GM13977 (cell line): ENCODE data around the gene CMBL.

Experiments
- DNase-seq: peaks from one replicate; pipeline ENCODE4 v3.0.0; 2012; ENCODE audit warnings: low spot score
- in situ Hi-C: fragments of 300-500 bp; cut with MboI; formaldehyde crosslinking; loops from one replicate; pipeline ENCODE4 v1.12.0; 2022; ENCODE audit warnings: low sequenced_read_pairs, low pct_unique_long_range_greater_than_20kb, mixed read lengths, inconsistent platforms; ENCODE audit not compliant: unreplicated experiment
- TF ChIP-seq, protein P1 (sequence below): IDR thresholded peaks from 2 replicates; pipeline ENCODE4 v1.5.1; 2012; ENCODE audit warnings: mild to moderate bottlenecking, control low read depth; ENCODE audit not compliant: insufficient read depth; ENCODE audit errors: extremely low read depth, missing control alignments

CMBL gene

DNA sequence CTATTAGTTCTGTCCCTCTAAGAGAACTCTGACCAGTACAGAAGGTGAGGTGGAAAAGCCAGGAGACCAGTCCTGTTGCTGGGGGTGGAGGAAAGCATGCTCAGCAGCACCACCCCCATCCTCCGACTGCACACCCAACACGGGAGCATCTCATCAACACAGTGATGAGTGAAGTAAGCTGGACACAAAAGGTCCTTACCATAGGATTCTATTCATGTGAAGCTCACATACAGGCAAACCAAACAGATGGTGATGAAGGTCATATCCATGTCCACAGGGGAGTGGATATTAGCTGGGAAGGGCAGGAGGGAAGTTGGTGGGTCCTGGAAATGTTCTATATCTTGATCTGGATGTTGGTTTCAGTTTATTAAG is 31.0 kb upstream of the CMBL start:
- in situ Hi-C loops = no loop called here
- DNase-seq = no peak
- TF ChIP-seq, protein P1, sequence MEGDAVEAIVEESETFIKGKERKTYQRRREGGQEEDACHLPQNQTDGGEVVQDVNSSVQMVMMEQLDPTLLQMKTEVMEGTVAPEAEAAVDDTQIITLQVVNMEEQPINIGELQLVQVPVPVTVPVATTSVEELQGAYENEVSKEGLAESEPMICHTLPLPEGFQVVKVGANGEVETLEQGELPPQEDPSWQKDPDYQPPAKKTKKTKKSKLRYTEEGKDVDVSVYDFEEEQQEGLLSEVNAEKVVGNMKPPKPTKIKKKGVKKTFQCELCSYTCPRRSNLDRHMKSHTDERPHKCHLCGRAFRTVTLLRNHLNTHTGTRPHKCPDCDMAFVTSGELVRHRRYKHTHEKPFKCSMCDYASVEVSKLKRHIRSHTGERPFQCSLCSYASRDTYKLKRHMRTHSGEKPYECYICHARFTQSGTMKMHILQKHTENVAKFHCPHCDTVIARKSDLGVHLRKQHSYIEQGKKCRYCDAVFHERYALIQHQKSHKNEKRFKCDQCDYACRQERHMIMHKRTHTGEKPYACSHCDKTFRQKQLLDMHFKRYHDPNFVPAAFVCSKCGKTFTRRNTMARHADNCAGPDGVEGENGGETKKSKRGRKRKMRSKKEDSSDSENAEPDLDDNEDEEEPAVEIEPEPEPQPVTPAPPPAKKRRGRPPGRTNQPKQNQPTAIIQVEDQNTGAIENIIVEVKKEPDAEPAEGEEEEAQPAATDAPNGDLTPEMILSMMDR = no peak

DNA sequence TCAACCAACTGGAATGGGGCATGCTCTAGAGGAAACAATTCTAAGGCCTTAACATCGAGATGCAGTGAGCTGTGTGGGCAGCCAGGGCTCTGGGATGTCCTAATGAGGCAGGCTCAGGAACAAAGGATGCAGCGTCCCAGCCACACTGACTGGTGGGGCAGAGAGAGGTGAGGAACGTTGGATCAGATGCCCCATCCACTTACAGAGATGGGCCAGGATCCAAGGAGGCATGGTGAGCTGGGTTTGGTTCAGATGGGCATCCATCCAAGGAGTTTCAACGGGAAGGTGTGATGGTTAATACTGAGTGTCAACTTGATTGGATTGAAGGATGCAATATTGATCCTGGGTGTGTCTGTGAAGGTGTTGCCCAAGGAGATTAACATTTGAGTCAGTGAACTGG is 30.3 kb upstream of the CMBL start:
- no peak for DNase-seq
- in situ Hi-C loops = no loop called here

DNA sequence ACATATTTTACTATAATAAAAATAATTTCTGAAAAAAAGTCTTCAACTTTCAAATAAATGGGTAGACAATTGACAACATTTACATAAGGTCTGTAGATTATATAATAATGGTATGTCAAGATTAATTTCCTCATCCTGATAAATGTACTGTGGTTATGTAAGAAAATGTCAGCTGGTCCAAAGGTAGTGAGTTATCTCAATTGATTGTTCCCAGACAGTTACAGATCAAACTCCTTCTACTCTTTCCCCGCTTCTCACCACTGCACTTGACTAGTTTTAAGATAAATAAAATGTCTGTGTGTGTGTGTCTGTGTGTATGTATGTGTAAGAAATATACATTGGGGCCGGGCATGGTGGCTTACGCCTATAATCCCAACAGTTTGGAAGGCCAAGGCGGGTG is 29.4 kb upstream of the CMBL start:
- in situ Hi-C loops = no loop called here
- no peak for DNase-seq
- TF ChIP-seq, protein P1 = no peak

More for the DNA sequence above, 30.3 kb upstream of the CMBL start:
- TF ChIP-seq, protein P1 = no peak

DNA sequence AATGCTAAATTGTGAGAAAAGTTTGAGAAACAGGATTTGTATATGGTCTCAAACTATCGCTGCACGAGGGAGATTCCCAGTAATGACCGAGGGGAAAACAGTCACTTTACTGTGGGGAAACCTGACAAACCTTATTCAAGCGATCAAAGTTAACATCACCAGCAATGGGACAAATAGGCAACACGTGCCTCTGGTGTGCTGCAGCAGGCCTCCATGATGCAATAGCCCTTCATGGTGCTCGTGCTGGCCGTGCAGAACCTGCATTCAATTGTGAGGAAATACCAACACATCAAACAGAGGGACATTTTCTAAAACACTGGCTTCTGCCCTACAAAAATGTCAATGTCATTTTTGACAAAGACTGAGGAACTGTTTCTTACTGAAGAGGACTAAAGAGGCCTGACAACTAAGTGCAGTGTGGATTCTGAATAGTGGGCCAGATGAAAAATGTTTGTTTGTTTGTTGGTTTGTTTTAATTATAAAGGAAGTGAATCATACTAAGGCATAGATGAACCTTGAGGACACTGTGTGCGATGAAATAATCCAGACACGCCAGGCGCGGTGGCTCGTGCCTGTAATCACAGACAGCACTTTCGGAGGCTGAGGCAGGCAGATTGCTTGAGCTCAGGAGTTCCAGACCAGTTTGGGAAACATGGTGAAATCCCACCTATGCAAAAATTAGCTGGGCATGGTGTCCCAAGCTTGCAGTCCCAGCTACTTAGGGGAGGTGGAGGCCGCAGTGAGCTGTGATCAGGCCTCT is 28.2 kb upstream of the CMBL start:
- TF ChIP-seq, protein P1 = no peak
- DNase-seq = no peak
- in situ Hi-C loops = no loop called here

DNA sequence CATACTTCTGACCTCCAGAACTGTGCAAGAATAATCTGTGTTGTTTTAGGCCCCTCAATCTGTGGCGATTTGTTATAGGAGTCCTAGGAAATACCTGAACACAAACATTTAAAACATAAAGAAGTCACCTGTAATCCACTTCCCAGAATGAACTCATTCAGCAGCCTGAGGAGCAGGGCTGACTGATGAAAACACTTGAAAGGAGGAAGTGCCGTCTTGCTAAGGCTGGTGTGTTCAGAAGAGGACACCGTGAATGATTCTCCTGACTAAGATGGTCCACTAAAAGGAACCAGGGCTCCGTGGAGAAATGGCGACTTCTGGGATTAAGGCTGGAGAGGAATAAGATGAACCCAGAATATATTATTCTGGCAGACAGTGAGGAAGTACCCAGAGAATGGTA is 27.1 kb upstream of the CMBL start:
- TF ChIP-seq, protein P1 = no peak
- in situ Hi-C loops = no loop called here
- no peak for DNase-seq

DNA sequence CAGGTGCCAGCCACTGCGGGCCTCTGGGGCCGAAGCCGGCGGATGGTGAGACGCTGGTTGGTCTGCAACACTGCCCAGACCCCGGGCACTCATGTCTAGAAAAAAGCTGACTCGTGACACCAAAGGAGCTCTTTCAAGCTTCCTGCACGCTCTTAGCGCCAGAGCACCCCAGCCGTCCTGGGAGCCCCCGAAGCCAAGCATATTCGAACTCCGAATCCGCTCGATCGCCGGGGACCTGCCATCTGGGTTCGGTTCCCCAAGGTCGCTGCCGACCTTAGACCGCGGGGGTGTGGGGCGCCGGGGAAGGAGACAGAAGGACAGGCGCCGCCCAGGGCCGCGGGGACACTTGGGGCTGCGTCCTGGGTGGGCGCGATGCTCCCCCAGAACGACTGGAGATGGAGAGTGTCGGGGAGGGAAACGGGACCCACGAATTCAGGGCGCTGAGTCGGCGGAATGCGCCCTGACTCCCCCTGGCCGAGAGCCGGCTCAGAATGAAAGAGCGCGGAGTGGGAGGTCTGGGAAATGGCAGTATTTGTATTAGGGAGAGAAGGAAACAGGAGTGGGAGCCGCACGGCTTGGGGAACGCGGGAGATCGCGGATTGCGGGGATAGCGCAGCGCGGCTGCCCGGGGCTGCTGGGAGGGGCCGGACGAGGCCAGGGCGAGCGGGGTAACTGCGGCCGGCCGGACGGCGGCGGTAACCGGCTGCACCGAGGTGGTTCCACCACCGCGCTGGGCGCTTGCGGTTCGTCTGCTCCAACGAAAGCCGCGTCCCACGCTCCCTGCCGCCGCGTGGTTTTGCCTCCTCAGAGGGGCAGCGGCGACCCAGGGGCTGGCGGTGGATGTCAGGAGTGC is 25.7 kb upstream of the CMBL start:
- TF ChIP-seq, protein P1 = peak; percentile 25
- peak; percentile 52 for DNase-seq
- in situ Hi-C loops = no loop called here
